HPDE6-E6E7 (cell line): ENCODE results near the gene ARHGAP15.

Experiments
- DNase-seq: peaks from one replicate; pipeline ENCODE4 v3.0.0; 2011; ENCODE audit warnings: missing footprints; ENCODE audit errors: extremely low spot score

ARHGAP15 gene

DNA sequence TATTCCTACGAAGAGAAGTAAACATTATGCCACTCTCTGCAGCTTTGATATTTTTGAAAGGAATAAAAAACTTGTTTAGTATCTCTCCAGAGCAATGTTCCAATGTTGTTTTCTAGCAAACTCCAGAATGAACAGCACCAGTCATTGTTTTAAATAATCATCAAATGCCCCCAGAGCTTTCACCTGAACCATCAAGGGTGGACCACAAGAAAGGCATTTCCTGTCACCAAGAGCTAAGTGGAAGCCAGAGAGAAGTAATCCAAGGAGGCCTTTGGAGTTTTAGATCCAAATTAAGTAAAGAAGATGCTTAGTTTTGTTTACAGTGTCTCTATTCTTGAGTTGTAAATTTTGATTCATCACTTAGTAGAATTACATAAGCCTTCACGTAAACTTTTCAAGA, 559.0 kb downstream of the ARHGAP15 start:
- no peak for DNase-seq

DNA sequence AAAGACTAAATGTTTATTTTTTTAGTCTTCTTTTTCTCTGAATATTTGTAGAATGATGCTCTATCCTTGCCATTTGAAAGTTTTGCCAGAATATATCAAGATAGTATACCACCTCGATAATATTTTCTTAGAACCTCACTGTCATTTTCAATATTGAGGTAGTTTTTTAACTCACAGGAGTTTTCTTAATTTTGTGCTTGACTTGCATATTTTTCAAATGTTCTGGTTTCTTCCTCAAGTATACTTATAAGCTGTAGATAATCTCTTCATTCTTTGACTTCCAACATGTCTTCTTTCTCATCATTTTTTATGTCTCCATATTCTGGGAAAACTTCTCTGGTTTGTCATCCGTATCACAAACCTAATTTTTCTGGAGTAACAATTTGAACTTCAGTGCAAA, 559.6 kb downstream of the ARHGAP15 start:
- DNase-seq, result no peak

DNA sequence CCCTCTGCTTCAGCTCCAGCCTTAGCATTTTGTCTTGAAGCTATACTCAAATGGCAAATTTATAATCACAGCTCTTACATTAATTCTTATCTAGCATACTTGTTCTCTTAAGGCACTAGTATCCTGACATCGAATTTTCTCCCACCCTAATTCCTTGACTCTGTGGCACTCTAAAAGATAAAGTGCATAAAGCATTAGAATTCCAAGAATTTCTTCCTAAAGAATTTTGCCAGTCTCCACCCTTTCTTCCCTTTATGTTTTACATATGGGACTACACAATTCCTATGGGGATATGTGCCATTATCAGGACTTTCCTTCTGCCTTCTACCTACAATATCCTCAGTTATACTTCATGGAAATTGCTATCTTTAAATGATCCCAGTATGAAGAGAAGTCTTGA, 560.3 kb downstream of the ARHGAP15 start:
- no peak for DNase-seq

DNA sequence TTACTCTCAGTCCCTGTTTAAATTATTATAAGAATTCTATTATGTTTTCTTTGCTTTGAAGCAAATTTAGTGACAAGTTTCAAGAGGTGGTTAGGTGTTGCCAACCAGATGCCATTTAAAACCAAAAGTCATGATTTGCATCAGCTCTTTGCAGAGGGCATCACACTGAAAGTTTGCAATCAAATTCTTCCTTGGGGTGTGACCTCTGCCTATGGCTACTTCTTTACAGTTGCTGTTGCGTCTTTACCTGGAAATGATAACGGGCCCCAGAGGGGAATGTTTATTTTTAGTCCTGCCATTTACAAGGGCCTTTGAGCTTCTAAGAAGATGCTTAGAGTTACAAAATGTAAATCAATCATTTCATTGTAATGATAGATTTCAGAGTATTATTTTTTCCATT, 561.0 kb downstream of the ARHGAP15 start:
- DNase-seq, result no peak

DNA sequence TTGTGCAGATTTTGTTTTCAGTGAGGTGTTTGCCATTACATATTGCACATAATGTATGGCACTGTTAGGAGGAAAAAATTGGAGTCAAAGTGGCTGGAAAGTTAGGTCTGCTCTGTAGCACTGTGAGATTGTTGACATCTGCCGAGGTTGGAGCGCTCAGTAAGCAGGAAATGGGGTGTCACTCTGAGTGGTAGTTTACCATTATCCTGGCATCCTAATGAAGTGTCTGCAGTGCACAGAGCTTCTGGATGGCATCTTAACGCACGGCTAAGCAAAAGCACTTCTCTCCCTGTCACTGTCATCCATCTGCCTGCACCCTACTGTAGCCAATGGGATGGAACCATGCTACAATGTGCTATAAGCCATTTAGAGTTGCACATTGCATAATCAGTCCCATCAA, 561.9 kb downstream of the ARHGAP15 start:
- DNase-seq, result no peak

DNA sequence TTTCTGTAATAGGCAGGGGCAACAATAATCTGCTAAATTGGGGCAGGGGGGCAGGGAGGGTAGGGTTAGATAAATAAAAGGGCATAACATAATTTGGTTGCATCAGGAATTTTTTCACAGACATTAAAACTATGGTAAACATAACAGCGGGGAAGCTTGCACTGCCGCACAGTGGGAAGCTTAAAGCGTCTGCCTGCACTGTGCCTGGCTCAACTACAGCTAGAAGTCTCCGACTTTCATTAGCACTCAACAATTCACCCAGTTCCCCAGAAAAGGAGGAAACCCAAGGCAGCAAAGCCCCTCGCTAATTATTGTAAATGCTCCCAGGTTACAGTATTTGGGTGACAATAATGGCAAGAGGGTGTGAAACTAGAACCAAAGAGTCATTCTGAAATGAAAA, 562.9 kb downstream of the ARHGAP15 start:
- no peak for DNase-seq

DNA sequence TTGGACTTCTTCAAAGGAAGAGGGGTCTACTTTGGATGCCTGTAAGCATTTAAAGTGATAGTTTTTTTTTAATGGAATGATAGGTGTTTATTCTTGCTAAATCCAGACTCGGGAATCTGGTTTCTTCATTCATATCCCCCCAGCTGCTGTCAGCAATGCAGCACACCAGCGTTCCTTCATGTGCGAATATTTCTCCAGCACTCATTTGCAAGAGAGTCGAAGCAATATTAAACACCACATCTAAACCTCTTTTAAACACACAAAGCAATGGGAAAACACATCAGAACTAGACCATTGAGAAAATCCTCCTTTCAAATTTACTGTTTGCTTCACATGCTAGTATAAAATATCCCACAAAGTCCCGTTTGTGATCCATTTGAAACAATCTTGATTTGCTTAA, 563.7 kb downstream of the ARHGAP15 start:
- DNase-seq, result no peak

DNA sequence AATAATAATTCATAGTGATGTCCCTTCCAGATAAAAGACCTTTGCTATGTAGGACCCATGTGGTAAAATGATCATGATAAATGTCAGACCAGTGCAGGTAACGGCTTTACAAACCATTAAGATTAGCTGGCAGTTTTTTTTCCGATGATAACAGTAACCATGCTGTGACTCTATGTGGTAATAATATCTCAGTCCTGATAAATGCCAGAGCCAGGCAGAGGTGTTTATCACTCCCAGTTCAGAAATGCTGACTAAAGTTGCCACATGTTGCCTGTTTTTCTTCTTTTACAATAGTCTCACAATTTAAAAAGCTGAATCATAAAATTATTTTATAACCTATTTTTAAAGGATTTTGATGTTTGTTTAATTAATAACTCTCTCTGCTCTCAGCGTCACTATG, 565.1 kb downstream of the ARHGAP15 start:
- DNase-seq, result no peak

DNA sequence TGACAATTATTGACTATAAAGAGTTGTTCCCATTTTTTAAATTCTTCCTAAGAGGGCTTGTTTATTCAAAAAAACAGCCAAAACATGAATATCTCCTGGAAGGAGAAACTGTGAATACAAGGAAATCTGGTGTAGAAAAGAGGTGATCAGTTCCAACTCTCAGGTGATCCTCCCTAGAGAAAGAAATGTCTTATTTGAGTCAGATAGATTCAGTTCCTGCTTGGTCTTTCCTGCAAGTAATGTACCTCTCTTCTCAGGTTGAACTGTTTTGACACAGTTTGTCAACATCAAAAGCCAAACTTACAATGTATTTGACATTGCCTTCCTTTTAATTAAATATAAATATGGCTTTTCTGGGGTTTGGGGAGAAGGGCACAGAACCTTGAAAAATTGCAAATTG, 567.4 kb downstream of the ARHGAP15 start:
- no peak for DNase-seq

DNA sequence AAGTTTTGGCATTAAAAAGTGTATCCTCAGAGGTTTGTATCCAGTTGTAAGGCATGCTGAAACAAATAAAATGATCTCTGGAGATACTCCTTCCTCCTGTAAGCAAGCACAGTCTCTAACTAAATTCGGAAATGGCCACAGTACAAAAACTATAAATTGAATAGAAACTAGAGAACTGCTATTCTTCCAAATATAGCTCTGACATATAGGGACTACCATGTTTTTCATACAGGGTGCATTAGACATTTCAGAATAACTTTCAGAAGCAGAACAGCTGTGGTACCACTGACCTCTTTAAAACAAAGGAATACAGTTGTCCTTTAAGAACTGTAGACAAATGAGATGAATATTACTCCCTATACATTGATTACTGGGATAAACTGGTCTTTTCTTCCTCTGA, 568.5 kb downstream of the ARHGAP15 start:
- DNase-seq, result no peak

DNA sequence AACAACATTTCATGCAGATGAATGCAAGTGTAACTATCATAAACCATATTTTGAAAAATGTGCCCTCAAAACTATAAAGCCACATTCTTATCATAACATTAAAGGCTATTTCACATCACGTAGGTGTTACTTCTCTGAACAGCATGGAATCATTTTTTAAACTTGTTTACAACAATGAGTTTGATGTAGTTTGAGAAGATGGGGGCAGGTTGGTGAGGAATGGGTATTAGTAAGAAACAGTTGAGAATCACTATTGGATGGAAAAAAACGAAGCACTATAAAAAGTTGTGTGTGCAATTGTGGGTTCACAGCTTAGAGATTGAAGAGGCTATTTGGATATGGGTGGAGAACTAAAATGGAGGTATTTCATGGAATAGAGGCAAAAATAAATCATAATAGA, 569.1 kb downstream of the ARHGAP15 start:
- no peak for DNase-seq

DNA sequence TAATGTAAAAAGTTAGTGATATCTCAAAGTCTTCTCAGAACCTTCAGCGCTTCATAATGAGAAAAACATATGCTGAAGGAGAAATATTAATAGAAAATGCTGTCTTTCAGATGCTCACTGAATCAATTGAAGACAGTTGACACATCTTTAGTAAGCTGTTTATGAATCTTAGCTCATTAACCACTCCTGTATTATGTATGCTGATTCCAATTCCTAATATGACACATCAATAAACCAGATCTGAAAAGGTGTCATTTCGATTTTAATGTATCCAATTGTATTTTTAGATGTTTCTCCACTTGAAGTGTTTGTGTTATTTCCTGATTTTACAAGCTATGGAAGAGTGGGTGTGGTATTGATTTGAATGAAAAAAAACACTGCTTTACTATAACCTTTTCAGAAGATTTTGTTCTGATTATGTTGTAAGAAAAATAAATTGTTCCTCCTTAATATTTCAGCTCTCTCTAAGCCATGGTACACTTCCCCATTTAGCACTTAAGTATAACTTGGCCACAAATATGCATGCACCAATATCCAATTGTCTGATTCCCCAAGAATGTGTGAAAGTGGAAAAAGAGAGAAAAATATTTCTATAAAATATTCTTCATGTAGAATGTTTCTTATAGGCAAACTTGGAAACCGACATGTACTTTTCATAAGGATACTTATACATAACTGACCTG, 569.8 kb downstream of the ARHGAP15 start:
- no peak for DNase-seq

DNA sequence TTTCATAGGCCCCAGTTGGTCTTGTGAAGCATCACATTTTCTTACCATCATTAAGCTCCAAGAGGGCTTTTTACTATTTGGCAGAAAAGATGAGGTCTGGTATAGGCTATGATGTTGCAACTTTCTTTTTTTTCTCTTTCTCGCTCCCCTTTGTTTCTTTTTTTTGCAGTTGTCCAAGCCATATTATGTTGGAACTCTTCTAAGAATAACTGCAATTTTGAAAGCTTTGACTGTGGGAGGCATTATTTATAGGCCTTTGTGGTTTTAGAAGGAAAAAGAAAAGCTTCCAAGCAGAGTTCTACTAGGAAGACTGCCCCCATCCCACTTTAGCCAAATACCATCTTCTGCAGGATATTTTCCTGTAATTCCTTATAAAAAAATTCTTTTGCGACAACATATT, 571.6 kb downstream of the ARHGAP15 start:
- no peak for DNase-seq

DNA sequence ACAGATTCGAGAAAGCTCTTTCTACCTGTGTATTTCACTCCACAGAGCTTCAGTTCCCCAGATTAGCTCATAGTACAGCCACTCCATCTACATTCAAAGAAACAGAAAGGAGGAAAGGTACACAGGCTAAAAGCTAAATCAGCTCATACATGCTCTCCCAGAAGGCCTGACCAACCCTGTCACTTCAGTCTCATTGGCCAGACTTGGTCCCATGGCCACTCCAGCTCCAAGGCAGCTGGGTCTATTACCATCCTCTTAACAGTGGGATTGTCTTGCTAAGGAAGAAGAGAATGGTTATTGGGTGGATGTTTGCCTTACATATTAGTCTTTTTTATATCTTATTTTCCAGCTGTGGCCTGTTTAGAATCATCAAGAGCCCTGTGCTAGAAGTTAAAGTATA, 572.6 kb downstream of the ARHGAP15 start:
- no peak for DNase-seq

DNA sequence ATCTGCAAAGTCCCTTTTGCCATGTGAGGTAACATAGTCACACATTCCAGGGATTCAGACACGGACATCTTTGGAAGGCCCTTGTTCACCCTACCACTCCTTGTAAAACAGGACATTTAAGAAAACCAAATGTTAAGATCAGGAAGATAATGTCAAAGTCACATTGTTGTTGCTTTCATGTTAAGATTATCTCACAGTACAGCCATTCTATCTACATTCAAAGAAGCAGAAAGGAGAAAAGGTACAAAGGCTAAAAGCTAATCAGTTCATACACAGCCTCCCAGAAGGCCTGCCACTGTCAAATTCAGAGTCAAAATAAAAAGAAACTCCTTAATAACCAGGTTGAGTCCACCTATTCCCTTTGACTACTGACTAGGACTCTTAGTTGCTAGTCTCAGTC, 573.7 kb downstream of the ARHGAP15 start:
- no peak for DNase-seq

DNA sequence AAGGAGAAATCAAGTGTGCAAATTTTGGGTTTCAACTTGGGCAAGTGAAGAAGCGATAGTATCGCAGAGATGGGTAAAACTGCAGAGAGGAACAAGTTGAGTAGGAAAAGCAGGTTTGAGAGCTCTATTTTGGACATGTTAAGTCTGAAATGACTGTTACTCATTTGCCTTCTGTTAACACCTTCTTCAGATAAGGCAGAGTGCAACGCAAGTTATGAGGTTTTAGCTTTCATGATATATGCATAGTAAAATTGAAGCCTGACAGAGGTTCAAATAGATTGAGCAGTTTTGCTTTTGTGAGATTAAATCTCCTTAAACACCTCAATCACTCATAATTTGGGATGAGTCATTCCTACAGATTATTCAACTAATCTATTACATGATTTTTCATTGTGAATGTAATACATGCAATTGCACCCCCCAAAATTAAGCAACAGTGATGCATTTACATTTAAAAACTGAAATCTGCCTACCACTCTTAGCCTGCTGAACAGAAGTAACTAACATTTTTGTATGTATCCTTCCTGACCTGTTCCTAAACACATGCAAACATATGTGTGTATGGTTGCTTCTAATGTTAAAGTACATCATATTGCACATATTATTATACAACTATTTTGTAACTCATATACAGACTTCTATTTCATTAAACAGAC, 575.4 kb downstream of the ARHGAP15 start:
- DNase-seq, result no peak

DNA sequence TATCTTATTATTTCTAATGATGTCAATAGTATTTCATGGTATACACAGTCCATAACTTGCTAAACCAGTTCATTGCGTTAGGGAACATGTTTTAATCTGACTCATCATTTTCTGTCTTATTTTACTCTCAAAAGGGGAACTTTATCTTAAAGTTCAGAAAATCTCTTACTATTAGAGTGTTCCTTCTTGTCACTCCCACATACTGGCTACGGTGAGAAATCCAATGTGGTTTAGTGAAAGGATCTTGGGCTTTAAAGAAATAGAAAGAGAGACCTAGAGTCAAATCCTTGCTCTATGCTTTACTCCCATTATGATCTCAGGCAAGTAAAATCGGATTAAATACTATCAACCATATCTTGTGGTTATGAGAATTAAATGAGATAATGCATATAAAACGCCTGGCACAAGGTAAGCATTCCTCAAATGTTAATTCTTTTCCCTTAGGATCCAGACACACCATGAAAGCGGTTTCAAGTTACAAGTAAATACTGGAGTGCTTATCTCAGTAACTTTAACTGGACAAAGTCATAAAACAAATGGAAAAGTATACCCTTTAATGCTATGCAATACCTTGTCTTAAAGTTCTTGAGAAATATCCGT, 576.0 kb downstream of the ARHGAP15 start:
- DNase-seq, result peak; percentile 19

DNA sequence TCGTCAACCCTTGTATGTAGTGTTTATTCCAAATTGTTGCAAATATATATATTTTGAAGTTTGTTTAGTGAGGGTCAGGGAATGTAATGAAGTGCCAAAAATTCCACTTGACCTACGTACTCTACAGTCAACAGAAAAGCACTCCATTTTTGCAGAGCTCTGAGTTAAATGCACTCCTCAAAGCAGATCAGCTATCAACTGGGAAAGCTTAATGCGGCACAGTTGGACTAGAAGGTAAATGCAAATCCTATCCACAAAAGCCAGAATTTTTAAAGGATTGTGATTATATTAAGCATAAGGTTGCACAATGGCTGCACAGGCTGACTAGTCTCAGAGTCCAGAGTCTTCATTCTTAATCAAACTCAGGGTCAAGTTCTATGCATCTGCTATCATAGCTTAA, 577.1 kb downstream of the ARHGAP15 start:
- DNase-seq, result no peak

DNA sequence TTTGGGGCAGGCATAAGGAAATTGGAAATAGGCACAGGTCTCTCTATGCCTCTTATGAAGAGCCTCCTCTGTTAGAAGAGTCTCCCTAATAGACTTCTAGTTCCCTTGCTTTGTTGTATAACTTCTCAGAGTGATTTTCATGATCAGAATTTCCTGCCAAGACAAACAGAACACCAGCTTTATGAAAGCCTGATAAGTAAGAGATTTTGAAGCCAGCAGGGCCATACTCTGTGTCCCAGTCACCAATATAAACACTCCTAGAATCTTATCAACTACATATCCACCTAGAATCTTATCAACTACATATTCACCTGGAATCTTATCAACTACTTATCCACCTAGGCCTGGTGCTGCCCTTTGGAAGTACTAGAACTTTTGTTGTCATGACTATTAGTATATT, 579.5 kb downstream of the ARHGAP15 start:
- no peak for DNase-seq

DNA sequence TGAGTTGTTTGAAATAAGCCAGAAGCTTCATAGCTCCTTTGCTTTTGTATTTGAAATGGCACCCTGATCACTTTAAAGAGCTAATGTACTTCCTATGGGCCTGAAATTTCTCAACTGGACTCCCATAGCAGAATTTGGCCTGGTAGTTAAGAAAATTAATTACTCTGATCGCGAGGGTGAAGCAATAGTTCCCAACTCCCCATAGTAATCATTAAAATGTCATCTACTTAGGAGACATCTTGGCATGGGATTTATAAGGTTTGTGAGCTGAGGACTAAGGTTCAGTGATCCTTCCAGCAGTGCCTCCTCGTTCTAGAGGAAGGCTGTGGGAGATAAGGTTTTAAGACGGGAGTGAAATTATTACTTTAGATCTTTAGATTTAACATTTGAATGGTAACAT, 581.0 kb downstream of the ARHGAP15 start:
- no peak for DNase-seq

DNA sequence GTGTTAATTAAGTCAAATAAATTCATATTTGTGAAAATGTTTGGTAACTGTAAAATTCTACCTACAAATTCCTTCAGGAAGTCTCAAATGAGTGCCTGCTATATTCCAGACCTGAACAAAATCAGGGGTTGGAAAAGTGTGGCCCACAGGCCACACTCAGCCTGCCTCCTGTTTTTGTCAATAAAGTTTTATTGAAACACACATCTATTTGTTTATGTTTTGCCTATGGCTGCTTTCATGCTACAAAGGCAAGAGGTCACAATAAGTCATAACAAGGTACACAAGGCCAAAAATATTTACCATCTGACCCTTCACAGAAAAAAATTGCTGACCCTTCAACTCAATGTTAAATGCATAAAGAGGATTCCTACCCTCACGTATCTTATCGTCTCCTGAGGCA, 581.7 kb downstream of the ARHGAP15 start:
- no peak for DNase-seq

DNA sequence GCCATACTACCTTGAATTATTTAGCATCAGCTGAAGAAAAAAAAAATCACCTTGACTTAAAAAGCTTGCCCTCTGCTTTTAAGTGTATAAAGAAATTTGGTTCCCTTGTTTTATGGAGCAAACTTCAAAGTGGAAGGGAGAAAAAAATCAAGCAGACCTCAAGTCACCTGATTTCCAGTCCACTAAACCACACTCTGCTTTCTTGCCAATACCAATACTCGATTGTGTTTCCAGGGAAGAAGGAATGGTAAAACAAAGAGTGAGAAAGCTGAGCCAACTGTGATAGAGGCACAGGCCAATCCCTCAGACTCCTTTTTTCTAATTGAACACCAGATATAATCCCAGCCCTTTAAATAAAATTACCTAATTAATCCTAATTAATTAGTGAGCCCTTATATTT, 587.3 kb downstream of the ARHGAP15 start:
- DNase-seq, result no peak

DNA sequence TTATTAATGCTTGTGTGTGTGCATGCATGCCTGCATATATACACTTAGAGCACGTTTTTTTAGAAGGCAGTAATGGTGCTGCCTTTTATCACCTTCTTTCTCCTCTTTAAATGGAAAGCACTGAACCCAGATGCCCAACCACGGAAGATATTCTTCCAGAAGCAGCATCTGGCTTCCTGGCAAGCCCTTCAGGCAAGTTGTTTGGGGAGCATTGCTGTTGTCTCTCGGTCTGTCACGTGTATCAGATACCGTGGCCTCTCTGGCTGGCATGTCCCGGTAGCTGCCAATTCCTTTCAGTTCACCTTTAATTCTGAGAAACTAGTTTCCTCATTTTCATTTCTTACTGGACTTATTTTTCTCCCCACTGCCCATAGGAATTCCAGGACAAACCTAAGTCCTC, 587.8 kb downstream of the ARHGAP15 start:
- no peak for DNase-seq
